Ovary (tissue), 3 donors: ENCODE results near the gene AOPEP.

ENCODE experiments used
- EP300 ChIP-seq: sonication (generic); formaldehyde crosslinking; IDR thresholded peaks from one replicate; pipeline ENCODE4 v1.6.1; 2017; ENCODE audit warnings: antibody characterized with exemption
- TF ChIP-seq, protein P1 (sequence below), 3 donors: fragments of 450-650 bp in 2 of 3; fragments of 200-600 bp in 1 of 3; IDR thresholded peaks; one replicate each; pipeline versions ENCODE4 v1.5.1 to v1.8.0; 2016 to 2022; ENCODE audit warnings: antibody characterized with exemption in 3 of 3, mild to moderate bottlenecking in 1 of 3
- donor health status: DM: no; HTN: no; CAD: no.

DNA sequence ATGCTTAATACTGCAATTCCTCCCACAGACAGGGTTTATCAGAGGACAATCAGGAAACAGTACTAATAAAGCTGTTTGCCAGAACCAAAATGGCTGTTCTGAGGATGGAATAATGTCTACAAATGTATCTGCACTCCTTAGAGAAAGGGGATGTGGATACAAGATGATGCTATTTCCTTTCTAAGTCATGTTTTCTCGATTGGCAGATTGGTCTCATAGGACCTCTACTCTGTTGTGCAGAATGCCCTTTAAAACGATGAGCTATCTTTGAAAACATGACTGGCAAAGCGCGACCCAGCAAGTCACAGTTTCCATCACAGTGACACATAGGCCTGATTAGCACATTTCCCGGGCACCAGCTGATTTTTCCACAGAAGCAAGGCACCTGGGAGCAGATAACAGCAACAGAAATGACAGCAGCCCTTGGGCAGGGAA lies 54.0 kb downstream of the AOPEP start:
- TF ChIP-seq, protein P1, sequence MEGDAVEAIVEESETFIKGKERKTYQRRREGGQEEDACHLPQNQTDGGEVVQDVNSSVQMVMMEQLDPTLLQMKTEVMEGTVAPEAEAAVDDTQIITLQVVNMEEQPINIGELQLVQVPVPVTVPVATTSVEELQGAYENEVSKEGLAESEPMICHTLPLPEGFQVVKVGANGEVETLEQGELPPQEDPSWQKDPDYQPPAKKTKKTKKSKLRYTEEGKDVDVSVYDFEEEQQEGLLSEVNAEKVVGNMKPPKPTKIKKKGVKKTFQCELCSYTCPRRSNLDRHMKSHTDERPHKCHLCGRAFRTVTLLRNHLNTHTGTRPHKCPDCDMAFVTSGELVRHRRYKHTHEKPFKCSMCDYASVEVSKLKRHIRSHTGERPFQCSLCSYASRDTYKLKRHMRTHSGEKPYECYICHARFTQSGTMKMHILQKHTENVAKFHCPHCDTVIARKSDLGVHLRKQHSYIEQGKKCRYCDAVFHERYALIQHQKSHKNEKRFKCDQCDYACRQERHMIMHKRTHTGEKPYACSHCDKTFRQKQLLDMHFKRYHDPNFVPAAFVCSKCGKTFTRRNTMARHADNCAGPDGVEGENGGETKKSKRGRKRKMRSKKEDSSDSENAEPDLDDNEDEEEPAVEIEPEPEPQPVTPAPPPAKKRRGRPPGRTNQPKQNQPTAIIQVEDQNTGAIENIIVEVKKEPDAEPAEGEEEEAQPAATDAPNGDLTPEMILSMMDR (IDR thresholded peaks at IDR 0.05): no peak
- no peak for TF ChIP-seq EP300
